HG03066 (cell line): ENCODE data around the gene CRHR1.
"Not testable (repeated sequence)": the region's sequence is repeated elsewhere in the genome, so short reads cannot be mapped to it uniquely, and the experiment has no call there.

Experiments
- ATAC-seq: cut with Tn5 transposase; IDR thresholded peaks from one replicate; pipeline ENCODE4 v1.9.1; 2021; ENCODE audit warnings: low read depth; ENCODE audit not compliant: unreplicated experiment

CRHR1 gene

DNA sequence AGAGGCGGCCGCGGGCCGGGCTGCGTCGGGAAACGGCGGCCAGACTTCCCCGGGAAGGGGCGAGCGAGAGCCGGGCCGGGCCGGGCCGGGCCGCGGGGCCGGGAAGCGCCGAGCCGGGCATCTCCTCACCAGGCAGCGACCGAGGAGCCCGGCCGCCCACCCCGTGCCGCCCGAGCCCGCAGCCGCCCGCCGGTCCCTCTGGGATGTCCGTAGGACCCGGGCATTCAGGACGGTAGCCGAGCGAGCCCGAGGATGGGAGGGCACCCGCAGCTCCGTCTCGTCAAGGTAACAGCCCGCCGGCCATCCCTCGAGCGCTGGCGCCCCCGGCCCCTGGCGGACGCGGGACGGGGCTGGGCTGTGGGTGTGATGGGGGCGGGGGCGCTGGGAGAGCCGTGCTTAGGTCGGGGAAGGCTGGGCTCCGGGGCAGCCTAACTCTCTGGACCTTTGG is at the start of gene CRHR1:
Gene CRHR1, plus strand, starts transcription at position 28 of the 448 bp plus-strand sequence. Its CDS starts 225 bp downstream, at position 253.
- no peak for ATAC-seq

GRCh38 chr17:45734598-45734997 is 49.5 kb upstream of the CRHR1 start:
- ATAC-seq, result no peak

- ATAC-seq, result no peak
These were observed 48.6 kb upstream of the CRHR1 start for GRCh38 chr17:45735488-45735887.

- no peak for ATAC-seq
These were observed 44.3 kb upstream of the CRHR1 start for GRCh38 chr17:45739786-45740185.

DNA sequence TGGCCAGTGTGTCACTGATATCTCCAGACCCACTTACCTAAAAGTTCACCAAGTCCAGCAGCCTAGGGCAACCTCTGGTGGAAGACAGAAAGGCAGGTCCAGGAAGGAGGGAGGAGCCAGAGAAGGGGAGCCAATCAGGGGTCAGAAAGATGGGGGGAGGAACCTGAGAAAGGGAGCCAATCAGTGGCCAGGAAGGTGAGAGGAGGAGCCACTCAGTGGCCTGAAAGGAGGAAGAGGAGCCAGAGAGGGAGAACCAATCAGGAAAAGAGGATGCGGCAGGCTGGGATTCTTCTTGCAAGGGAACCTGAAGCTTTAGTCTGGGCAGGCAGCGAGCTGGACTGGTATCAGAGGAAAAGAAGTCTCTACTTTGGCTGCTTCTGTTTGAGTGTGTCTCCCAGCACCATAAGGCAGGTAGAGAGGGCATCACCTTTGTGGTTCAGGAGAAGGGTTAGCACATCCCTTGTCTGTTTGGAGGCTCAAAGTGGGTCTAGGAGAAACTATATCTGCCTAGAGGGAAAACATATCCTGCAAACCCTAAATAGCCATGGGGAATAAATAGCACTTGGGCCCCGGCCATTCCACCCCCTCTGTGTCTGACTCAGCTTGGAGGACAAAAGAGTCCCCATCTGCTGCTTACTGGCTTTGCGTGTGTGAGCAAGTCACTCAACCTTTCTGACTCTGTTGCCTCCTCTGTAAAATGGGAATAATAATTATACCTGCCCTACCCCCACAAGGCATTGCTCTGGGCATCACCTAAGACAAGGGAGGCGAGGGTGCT is 43.4 kb upstream of the CRHR1 start:
- no peak for ATAC-seq

DNA sequence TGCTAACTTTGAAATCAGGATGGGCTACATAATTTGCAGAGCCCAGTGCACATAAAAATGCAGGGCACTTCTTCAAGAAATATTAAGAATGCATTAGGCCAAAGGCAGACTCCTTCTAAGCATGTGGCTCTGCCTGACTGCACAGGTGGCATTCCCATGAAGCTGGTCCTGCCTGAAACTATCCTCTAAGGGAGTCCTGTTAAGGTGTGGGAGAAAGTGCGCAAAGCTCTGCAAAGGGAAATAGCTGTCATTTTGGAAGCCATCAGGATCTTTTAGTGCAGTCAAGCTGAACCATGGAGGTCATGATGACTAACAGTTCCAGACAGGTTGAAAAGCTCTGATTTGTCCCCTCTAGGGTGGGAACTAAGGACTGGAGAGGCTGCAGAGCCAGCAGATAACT is 41.9 kb upstream of the CRHR1 start:
- ATAC-seq, result no peak

GRCh38 chr17:45743626-45744326 is 40.3 kb upstream of the CRHR1 start:
- no peak for ATAC-seq

DNA sequence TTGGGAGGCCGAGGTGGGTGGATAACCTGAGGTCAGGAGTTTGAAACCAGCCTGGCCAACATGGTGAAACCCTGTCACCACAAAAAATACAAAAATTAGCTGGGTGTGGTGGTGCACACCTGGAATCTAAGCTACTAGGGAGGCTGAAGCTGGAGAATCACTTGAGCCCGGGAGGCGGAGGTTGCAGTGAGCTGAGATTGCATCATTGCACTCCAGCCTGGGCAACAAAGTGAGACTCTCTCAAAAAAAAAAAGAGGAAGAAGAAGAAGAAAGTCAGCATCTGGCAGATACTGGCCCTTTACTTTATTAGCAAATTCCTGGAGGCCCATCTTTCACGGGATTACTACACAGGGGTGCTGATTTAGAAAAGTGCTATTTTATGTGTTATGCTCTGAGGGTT is 39.3 kb upstream of the CRHR1 start:
- ATAC-seq, result not testable (repeated sequence)

DNA sequence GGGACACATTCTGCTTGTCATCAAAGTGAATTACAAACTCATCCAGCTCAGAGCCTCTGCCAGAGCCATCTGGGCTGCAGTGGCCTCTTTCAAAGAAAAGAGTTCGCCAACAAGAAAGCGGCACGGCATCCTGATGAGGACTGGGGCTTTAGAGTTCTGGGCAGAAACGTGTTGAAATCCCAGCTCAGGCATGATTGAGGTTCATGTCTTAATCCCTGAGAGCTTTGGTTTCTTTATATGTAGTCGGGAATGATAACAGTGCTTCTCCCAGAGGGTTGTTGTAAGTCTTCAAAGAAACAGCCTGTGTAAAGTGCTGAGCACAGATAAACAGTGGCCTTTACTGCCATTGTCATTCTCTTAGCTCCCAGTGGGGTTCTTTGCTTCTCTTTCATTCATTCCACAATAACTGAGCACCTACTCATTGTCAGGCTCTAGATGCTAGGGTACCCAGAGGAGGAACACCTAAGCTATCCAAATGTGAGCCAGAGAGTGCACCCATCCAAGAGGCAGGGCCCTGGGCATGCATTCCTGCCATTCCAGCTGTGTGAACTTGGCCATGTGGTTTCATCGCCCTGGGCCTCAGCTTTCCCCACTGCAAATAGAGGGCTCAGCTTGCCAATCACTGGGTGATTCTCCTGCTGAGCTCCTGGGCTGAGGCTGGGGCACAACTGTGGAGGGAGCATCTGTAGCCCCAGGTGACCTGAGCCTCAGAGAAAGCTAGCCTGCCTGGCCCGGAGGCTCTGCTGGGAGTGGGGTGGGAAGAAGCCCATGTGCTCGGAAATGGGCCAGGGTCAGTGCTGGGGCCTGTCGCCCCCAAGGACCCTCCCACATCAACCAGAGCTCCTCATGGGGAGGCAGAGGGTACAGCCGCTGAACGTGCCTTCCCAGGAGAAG is 38.3 kb upstream of the CRHR1 start:
- ATAC-seq, result no peak

DNA sequence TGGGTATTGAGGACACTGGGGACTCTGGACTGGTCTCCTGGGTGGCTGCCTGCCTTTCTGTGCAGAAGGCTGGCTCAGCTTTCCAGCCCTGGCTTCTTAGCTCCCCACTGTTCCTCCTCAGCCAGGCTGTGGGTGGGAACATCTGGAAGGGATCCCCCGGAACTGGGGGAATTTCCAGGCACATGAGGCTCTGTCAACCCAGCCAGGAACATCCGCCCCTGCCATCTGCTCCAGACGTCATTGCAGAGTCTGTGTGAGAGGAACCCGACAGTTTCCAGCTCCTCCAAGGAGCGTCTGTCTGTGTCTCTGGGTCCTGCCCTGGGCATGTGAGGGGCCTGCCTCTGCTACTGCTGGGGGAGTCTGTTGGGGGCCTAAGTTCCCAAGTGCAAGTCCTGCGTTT is 36.2 kb upstream of the CRHR1 start:
- no peak for ATAC-seq

- no peak for ATAC-seq
These were observed 35.3 kb upstream of the CRHR1 start for GRCh38 chr17:45748731-45749310.

DNA sequence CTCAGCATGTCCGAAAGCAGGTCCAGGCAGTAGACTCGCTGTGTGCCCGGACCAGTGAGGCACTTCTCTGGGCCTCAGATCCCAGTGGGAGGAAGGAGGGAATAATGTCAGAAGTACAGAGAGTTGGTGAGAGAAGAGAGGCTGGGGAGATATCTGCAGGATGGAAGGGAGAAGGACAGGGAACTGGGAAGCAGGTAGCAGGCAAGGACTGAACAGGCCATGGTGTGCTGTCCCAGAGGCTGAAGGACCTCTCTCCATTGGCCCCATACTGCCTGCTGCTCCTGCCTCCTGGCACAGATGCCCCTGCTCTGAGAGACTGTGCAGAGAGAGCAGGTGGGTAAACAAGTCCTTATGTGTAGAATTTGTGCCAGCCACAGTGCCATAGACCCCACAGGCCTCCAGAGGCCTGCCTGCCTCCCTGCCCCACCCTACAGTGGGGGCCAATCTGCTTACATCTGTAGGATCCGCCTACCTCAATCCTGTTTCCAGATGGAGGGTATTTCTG is 34.2 kb upstream of the CRHR1 start:
- no peak for ATAC-seq

DNA sequence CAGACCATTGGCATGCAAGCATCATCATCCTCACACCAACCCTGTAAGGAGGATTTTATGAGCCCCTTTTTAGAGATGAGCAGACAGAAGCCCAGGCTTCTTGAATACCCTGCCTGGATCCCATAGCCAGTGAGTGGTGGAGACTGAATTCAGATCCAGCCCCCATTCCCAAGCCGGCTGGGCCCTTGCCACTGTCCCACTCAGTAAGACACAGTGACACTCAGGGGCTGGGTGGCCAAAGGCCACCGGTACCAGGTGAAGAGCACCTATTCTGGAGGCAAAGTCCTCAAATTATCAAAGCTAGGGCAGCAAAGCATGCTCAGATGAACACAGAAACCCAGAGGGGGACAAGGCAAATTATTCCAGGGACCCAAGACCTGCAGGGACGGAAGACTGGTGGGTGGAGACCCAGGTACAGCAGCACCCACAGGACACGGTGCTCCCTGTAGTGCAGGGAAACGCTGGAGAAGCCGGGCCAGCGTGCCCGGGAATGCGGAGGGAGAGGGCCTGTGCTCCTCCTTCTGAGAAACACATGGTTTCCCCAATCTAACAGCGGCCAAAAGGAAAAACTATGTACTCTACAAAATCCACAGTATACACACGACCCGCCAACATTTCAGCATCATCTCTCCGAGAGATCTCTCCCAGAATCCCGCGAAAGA is 33.2 kb upstream of the CRHR1 start:
- no peak for ATAC-seq

- no peak for ATAC-seq
These were observed 32.7 kb upstream of the CRHR1 start for GRCh38 chr17:45751466-45751865.

GRCh38 chr17:45752246-45752645 is 31.9 kb upstream of the CRHR1 start:
- ATAC-seq, result no peak

- no peak for ATAC-seq
These were observed 30.4 kb upstream of the CRHR1 start for GRCh38 chr17:45753645-45754225.

- no peak for ATAC-seq
These were observed 29.1 kb upstream of the CRHR1 start for GRCh38 chr17:45755050-45755449.

GRCh38 chr17:45756266-45756991 is 27.7 kb upstream of the CRHR1 start:
- no peak for ATAC-seq
